HEK293 (cell line): Measurements from ENCODE around the gene IMMT.

Experiments
- CTCF ChIA-PET: fragments of 350-600 bp; formaldehyde crosslinking; extraction: SDS; loops from one replicate; lab custom pipeline; 2021; ENCODE audit warnings: antibody characterized with exemption; lab: Yijun Ruan, JAX
- POLR2A ChIA-PET: fragments of 300-600 bp; formaldehyde crosslinking; extraction: SDS; loops from one replicate; lab custom pipeline; 2020; ENCODE audit warnings: antibody characterized with exemption, inconsistent platforms; lab: Yijun Ruan, JAX
- H3K27ac ChIP-seq: fragments of 200-500 bp; sonication (Bioruptor generic); 2 replicates; pipeline ENCODE4 v1.5.1; 2014; ENCODE audit warnings: low read depth, low read length, control low read depth, inconsistent platforms; ENCODE audit errors: extremely low read depth
- H3K36me3 ChIP-seq, 2 experiments: fragments of 200-500 bp in 1 of 2; sonication (Bioruptor generic) in 1 of 2; 1 replicate in 1 of 2; 2 replicates in 1 of 2; pipeline ENCODE4 v1.5.1; 2014 to 2017; ENCODE audit warnings: inconsistent platforms in 2 of 2, low read length in 2 of 2; ENCODE audit not compliant: control insufficient read depth in 2 of 2, insufficient read depth in 1 of 2
- H3K4me1 ChIP-seq: fragments of 200-500 bp; sonication (Bioruptor generic); 2 replicates; pipeline ENCODE4 v1.5.1; 2014; ENCODE audit warnings: mild to moderate bottlenecking, low read length, inconsistent platforms; ENCODE audit not compliant: control insufficient read depth, insufficient read depth
- H3K4me3 ChIP-seq: 2 replicates; pipeline ENCODE4 v1.5.1; 2011; ENCODE audit warnings: low read depth, mild to moderate bottlenecking, control low read depth, low read length, moderate library complexity
- H3K9me3 ChIP-seq: fragments of 200-500 bp; sonication (Bioruptor generic); 2 replicates; pipeline ENCODE4 v1.5.1; 2014; ENCODE audit warnings: low read depth, low read length, inconsistent platforms; ENCODE audit not compliant: control insufficient read depth, insufficient read depth
- GFI1B ChIP-seq: fragments of 450-650 bp; formaldehyde crosslinking; IDR thresholded peaks from 2 replicates; pipeline ENCODE4 v1.5.1; 2016; ENCODE audit warnings: missing biosample characterization, missing genetic modification characterization
- KLF17 ChIP-seq: fragments of 450-650 bp; formaldehyde crosslinking; IDR thresholded peaks from 2 replicates; pipeline ENCODE4 v1.5.1; 2016; ENCODE audit warnings: missing biosample characterization, missing genetic modification characterization
- PATZ1 ChIP-seq: fragments of 450-650 bp; formaldehyde crosslinking; IDR thresholded peaks from 2 replicates; pipeline ENCODE4 v1.5.1; 2016; ENCODE audit warnings: missing biosample characterization, missing genetic modification characterization
- PRDM2 ChIP-seq: fragments of 450-650 bp; formaldehyde crosslinking; IDR thresholded peaks from 2 replicates; pipeline ENCODE4 v1.5.1; 2016; ENCODE audit warnings: missing biosample characterization, missing genetic modification characterization, borderline replicate concordance
- REPIN1 ChIP-seq: fragments of 450-650 bp; formaldehyde crosslinking; IDR thresholded peaks from 2 replicates; pipeline ENCODE4 v1.5.1; 2017; ENCODE audit warnings: missing biosample characterization, missing genetic modification characterization, low read depth
- SCRT1 ChIP-seq: fragments of 450-650 bp; formaldehyde crosslinking; IDR thresholded peaks from 2 replicates; pipeline ENCODE4 v1.5.1; 2016; ENCODE audit warnings: missing biosample characterization, missing genetic modification characterization, borderline replicate concordance
- ZBTB1 ChIP-seq: fragments of 450-650 bp; formaldehyde crosslinking; IDR thresholded peaks from 2 replicates; pipeline ENCODE4 v1.5.1; 2016; ENCODE audit warnings: missing biosample characterization, missing genetic modification characterization
- ZNF10 ChIP-seq: fragments of 450-650 bp; formaldehyde crosslinking; IDR thresholded peaks from 2 replicates; pipeline ENCODE4 v1.5.1; 2017; ENCODE audit warnings: missing biosample characterization, missing genetic modification characterization
- ZNF121 ChIP-seq: fragments of 450-650 bp; formaldehyde crosslinking; IDR thresholded peaks from 2 replicates; pipeline ENCODE4 v1.5.1; 2016; ENCODE audit warnings: missing biosample characterization, missing genetic modification characterization
- ZNF280C ChIP-seq: fragments of 450-650 bp; formaldehyde crosslinking; IDR thresholded peaks from 2 replicates; pipeline ENCODE4 v1.5.1; 2016; ENCODE audit warnings: missing biosample characterization, missing genetic modification characterization
- ZNF311 ChIP-seq: fragments of 450-650 bp; formaldehyde crosslinking; IDR thresholded peaks from 2 replicates; pipeline ENCODE4 v1.5.1; 2017; ENCODE audit warnings: missing biosample characterization, missing genetic modification characterization, borderline replicate concordance
- ZNF362 ChIP-seq: fragments of 450-650 bp; formaldehyde crosslinking; IDR thresholded peaks from 2 replicates; pipeline ENCODE4 v1.5.1; 2016; ENCODE audit warnings: missing biosample characterization, missing genetic modification characterization
- ZNF404 ChIP-seq: fragments of 450-650 bp; formaldehyde crosslinking; IDR thresholded peaks from 2 replicates; pipeline ENCODE4 v1.5.1; 2017; ENCODE audit warnings: missing biosample characterization, missing genetic modification characterization
- ZNF423 ChIP-seq: fragments of 450-650 bp; formaldehyde crosslinking; IDR thresholded peaks from 2 replicates; pipeline ENCODE4 v1.5.1; 2016; ENCODE audit warnings: missing biosample characterization, missing genetic modification characterization
- ZNF518A ChIP-seq: fragments of 450-650 bp; formaldehyde crosslinking; conservative IDR thresholded peaks from 2 replicates; pipeline ENCODE4 v1.5.1; 2016; ENCODE audit warnings: low read depth, missing biosample characterization, missing genetic modification characterization
- ZNF664 ChIP-seq: fragments of 450-650 bp; formaldehyde crosslinking; IDR thresholded peaks from 2 replicates; pipeline ENCODE4 v1.5.1; 2016; ENCODE audit warnings: missing biosample characterization, missing genetic modification characterization

Gene IMMT

GRCh38 chr2:86199834-86200177 is 4.5 kb upstream of the IMMT start (continued):
- TF ChIP-seq ZNF423 (tag by site-specific recombination) (no peak), ZNF664 (tag by site-specific recombination) (peak; percentile 93), ZNF311 (tag by site-specific recombination) (no peak), PATZ1 (tag by site-specific recombination) (0 out of 2 replicates have a peak, but pooled peaks have one; percentile 10), GFI1B (tag by site-specific recombination) (no peak), ZNF10 (tag by site-specific recombination) (no peak), ZNF362 (tag by site-specific recombination) (no peak), ZBTB1 (tag by site-specific recombination) (no peak)

- H3K4me1 ChIP-seq: peaks cover 8% of the 10 kb centered on the region; the same call in 1 of the 2 replicates
- H3K27ac ChIP-seq: peak overlapping the region; percentile 97
- H3K4me3 ChIP-seq: peak overlapping the region; percentile 99
- CTCF ChIA-PET: no interaction called here
- POLR2A ChIA-PET: interaction anchor here (0.7 to 2.8 kb wide), 8 partner anchors 8 to 427 kb away, joined by 3 to 18 read pairs (median 4); partner anchors contain the start of genes KDM3A, POLR1A and PTCD3
- peaks cover 3 to 6% of the 10 kb centered on the region in 2 experiments; a peak in 2 of 3 replicates for H3K36me3 ChIP-seq
- H3K9me3 ChIP-seq: no peaks in the 10 kb centered on the region
- peak; percentile 44; the same call in 1 of the 2 replicates for TF ChIP-seq ZNF518A (tag by site-specific recombination)
- no peak for TF ChIP-seq REPIN1 (tag by site-specific recombination)
- TF ChIP-seq PRDM2 (tag by site-specific recombination): no peak
- no peak for TF ChIP-seq KLF17 (tag by site-specific recombination)
- TF ChIP-seq ZNF121: 0 out of 2 replicates have a peak, but pooled peaks have one; percentile 8
- TF ChIP-seq ZNF280C (tag by site-specific recombination): no peak
- TF ChIP-seq ZNF404 (tag by site-specific recombination): no peak
- TF ChIP-seq SCRT1 (tag by site-specific recombination): no peak
Measured at GRCh38 chr2:86195808-86196387, 636 bp upstream of the IMMT start.
